ENCODE data around the gene IL34. TPM values are rescaled to one million over a fixed set of nuclear protein-coding genes. Genes with fewer than 3 reads are reported as not detected.
"Not testable (repeated sequence)": the region's sequence is repeated elsewhere in the genome, so short reads cannot be mapped to it uniquely, and the experiment has no call there.

The IL34 gene
- polyA plus RNA-seq, 2 of the 4 experiments (the other 2 are of a cell fraction) = 0.25 to 0.40 TPM

DNA sequence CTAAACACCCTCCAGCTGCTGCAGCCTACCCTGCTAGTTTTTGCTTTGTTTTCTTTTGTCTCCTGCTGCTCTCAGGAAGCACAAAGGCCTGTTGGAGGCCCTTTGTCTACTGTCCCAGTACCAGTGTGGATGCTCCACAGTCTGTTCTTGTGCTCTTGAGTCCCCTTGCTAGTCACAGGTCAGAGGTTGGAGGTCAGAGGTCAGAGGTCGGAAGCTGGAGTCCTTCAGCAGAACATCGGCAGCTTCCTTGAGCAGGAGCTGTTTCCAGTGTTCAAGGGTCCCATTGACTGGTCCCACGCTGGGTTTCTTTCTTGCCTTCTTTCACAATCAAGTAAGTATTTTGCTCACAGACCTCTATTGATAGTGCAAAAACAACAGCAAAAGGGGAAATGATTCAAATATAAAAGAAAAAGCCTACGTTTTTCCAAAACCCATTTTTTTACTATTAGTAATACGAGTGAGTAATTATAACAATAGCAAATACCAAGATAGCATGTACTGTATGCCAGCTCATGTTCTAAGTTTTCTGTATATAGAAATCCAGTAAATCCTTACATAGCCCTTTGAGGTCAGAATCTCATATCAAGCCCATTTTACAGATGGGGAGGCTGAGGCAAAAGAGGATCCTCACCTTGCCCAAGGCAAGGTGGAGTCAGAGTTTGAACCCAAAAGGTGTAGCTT lies 10.9 kb upstream of the IL34 start:
- peaks cover 12% of the 10 kb centered on the region; the same call in 2 of the 3 replicates for H3K9me3 ChIP-seq
- WGBS (ENCODE audit: missing lambda C conversion rate) = 50% methylated on average over 5 of the region's 5 CpGs
- no peaks in the 10 kb centered on the region for H3K4me1 ChIP-seq
- POLR2A ChIA-PET = no interaction called here
- no peak overlapping the region for H3K4me3 ChIP-seq
- CTCF ChIA-PET = interaction anchor here (1.5 kb wide), 1 partner anchor 19 kb away, joined by 6 read pairs; no protein-coding TSS in a partner anchor
- ATAC-seq (peak in 1 of 2 experiments; percentile 24; a peak in 1 of 6 replicates), FAIRE-seq (no peak), DNase-seq (ENCODE audit: low read depth in 1 of 2, low spot score in 1 of 2) (no peak)
- no peak overlapping the region for H3K4me2 ChIP-seq
- TF ChIP-seq, protein P1, sequence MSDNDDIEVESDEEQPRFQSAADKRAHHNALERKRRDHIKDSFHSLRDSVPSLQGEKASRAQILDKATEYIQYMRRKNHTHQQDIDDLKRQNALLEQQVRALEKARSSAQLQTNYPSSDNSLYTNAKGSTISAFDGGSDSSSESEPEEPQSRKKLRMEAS (IDR thresholded peaks at IDR 0.05) = no peak
- TF ChIP-seq, protein P2, sequence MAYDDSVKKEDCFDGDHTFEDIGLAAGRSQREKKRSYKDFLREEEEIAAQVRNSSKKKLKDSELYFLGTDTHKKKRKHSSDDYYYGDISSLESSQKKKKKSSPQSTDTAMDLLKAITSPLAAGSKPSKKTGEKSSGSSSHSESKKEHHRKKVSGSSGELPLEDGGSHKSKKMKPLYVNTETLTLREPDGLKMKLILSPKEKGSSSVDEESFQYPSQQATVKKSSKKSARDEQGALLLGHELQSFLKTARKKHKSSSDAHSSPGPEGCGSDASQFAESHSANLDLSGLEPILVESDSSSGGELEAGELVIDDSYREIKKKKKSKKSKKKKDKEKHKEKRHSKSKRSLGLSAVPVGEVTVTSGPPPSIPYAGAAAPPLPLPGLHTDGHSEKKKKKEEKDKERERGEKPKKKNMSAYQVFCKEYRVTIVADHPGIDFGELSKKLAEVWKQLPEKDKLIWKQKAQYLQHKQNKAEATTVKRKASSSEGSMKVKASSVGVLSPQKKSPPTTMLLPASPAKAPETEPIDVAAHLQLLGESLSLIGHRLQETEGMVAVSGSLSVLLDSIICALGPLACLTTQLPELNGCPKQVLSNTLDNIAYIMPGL (CRISPR knock-in tag; IDR thresholded peaks at IDR 0.05; ENCODE audit: borderline replicate concordance) = no peak
- TF ChIP-seq CHD2 (IDR thresholded peaks at IDR 0.05; ENCODE audit: low read length, partially characterized antibody) = no peak
- no peak for TF ChIP-seq CEBPB (IDR thresholded peaks at IDR 0.05)
- no peak for TF ChIP-seq FOXS1 (CRISPR knock-in tag; IDR thresholded peaks at IDR 0.05)
- no peak for TF ChIP-seq TP53 (CRISPR knock-in tag; IDR thresholded peaks at IDR 0.05)
- no peak for TF ChIP-seq MYC (IDR thresholded peaks at IDR 0.05; ENCODE audit: borderline replicate concordance, low read length)
- TF ChIP-seq JUN (IDR thresholded peaks at IDR 0.05) = no peak
- TF ChIP-seq CBX8 (IDR thresholded peaks at IDR 0.05) = no peak
- no peak overlapping the region for H3K27ac ChIP-seq

DNA sequence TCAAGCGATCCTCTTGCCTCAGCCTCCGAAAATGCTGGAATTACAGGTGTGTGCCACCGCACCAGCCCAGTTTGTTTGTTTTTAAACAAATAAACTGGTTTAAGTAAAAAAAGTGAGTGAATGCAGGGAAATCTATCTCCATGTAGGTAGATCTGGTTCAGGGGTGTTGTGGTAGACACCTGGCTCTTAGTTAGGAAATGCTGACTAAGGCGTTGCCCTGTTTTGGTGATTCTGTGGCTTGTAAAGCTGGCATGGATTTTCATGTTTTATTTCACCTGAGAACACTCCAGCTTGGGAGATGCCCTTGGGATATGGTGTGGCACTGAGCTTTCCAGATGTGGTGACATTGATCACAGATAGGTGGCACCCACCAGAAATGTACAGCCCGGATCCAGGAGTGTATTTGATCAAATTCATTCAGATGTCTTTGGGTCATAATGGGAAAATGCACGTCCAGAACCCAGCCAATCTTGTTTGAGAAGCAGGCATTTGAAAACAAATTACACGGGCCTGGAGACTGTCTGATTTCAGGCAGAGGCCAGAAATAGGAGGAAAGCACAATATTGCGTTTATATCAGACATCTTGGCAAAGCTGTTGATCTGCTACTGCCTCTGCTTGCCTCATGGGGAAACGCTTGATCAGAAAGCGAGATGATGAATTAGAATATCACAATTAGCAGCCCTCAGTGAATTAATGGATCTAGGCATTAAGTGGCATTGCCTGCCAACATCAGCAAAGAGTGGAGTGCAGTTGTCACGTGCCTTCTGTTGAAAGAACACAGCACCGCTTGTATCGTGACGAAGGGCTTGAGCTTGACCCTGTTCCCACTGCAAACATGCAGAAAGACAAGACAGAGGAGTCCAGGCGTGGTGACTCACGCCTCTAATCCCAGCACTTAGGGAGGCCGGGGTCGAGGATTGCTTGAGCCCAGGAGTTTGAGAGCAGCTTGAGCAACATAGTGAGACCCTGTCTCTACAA lies 7.3 kb upstream of the IL34 start:
- TF ChIP-seq MAFK (IDR thresholded peaks at IDR 0.05; ENCODE audit: partially characterized antibody) = peak; percentile 68
- TF ChIP-seq, protein P3, sequence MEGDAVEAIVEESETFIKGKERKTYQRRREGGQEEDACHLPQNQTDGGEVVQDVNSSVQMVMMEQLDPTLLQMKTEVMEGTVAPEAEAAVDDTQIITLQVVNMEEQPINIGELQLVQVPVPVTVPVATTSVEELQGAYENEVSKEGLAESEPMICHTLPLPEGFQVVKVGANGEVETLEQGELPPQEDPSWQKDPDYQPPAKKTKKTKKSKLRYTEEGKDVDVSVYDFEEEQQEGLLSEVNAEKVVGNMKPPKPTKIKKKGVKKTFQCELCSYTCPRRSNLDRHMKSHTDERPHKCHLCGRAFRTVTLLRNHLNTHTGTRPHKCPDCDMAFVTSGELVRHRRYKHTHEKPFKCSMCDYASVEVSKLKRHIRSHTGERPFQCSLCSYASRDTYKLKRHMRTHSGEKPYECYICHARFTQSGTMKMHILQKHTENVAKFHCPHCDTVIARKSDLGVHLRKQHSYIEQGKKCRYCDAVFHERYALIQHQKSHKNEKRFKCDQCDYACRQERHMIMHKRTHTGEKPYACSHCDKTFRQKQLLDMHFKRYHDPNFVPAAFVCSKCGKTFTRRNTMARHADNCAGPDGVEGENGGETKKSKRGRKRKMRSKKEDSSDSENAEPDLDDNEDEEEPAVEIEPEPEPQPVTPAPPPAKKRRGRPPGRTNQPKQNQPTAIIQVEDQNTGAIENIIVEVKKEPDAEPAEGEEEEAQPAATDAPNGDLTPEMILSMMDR (IDR thresholded peaks at IDR 0.05) = no peak
- no peaks in the 10 kb centered on the region for H3K4me1 ChIP-seq
- H3K4me2 ChIP-seq = no peak overlapping the region
- CTCF ChIA-PET = interaction anchor here (0.7 to 1.2 kb wide), 5 partner anchors 14 to 132 kb away, joined by 3 to 4 read pairs (median 4); no protein-coding TSS in a partner anchor
- peak; percentile 47 to 50; a peak in 2 of 6 replicates for ATAC-seq
- POLR2A ChIA-PET = no interaction called here
- FAIRE-seq = no peak
- no peak for DNase-seq (ENCODE audit: low read depth in 1 of 2, low spot score in 1 of 2)
- WGBS (ENCODE audit: missing lambda C conversion rate) = 67% methylated on average over 18 of the region's 18 CpGs
- H3K9me3 ChIP-seq = no peaks in the 10 kb centered on the region
- no peak overlapping the region for H3K27ac ChIP-seq
- no peak overlapping the region for H3K4me3 ChIP-seq

DNA sequence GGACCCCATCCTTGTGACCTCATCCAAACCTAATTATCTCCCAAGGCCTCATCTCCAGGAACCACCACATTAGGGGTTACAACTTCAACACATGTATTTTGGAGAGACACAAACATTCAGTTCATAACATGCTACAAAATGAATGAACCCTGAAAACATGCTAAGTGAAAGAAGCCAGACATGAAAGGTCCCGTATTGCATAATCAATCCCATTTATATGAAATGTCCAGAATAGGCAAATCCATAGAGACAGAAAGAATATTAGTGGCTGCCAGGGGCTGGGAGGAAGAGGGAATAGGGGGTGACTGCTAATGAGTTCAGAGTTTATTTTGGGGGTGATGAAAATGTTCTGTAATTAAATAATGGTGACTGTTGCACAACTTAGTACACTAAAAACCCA lies 3.7 kb upstream of the IL34 start:
- no peak for DNase-seq (ENCODE audit: low read depth in 1 of 2, low spot score in 1 of 2)
- no peaks in the 10 kb centered on the region for H3K4me1 ChIP-seq
- no peak overlapping the region for H3K27ac ChIP-seq
- TF ChIP-seq ZSCAN20 (CRISPR knock-in tag; IDR thresholded peaks at IDR 0.05) (no peak), CEBPB (IDR thresholded peaks at IDR 0.05) (peak; percentile 19 to 47; a peak in 2 of 4 replicates), RARB (CRISPR knock-in tag; IDR thresholded peaks at IDR 0.05) (no peak), NFE2L2 (conservative IDR thresholded peaks at IDR 0.05; ENCODE audit: low read length) (no peak)
- TF ChIP-seq, protein P4, sequence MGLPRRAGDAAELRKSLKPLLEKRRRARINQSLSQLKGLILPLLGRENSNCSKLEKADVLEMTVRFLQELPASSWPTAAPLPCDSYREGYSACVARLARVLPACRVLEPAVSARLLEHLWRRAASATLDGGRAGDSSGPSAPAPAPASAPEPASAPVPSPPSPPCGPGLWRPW (IDR thresholded peaks at IDR 0.05) = no peak
- CTCF ChIA-PET = interaction anchor here (1.2 kb wide), 1 partner anchor 11 kb away, joined by 3 read pairs; no protein-coding TSS in a partner anchor
- no peak for FAIRE-seq
- ATAC-seq = no peak
- POLR2A ChIA-PET = no interaction called here
- H3K4me3 ChIP-seq = no peak overlapping the region
- H3K4me2 ChIP-seq = no peak overlapping the region
- H3K9me3 ChIP-seq = no peaks in the 10 kb centered on the region
- WGBS (ENCODE audit: missing lambda C conversion rate) = 84% methylated on average over 1 of the region's 1 CpG

DNA sequence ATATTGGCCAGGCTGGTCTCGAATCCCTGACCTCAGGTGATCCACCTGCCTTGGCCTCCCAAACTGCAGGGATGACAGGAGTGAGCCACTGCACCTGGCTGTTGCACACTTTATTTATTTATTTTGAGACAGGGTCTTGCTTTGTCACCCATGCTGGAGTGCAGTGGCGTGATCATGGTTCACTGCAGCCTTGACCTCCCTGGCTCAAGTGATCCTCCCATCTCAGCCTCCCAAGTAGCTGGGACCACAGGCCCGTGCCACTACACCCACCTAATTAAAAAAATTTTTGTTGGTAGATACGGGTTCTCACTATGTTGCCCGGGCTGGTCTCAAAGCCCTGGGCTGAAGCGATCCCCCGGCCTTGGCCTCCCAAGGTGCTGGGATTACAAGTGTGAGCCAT lies 3.1 kb upstream of the IL34 start:
- FAIRE-seq; H3K27ac ChIP-seq; H3K4me3 ChIP-seq; POLR2A ChIA-PET; ATAC-seq; H3K4me1 ChIP-seq; H3K9me3 ChIP-seq; H3K4me2 ChIP-seq; DNase-seq (ENCODE audit: low read depth in 1 of 2, low spot score in 1 of 2): not testable (repeated sequence)
- CTCF ChIA-PET = interaction anchor here (1.2 kb wide), 1 partner anchor 11 kb away, joined by 3 read pairs; no protein-coding TSS in a partner anchor
- WGBS (ENCODE audit: missing lambda C conversion rate) = 63% methylated on average over 7 of the region's 7 CpGs
